Measurements from ENCODE around the gene ANKRD52.

Gene ANKRD52

GRCh38 chr12:56304276-56304675, 46.1 kb upstream of the ANKRD52 start:
- H3K9me2 ChIP-seq (replicated peaks; ENCODE audit: low read depth, low read length): no peaks in the 10 kb centered on the region
- H3F3A ChIP-seq (ENCODE audit: low read depth): no peaks in the 10 kb centered on the region
- no peak overlapping the region for H3K4me3 ChIP-seq (ENCODE audit: low read length, poor library complexity, severe bottlenecking)
- H2AFZ ChIP-seq (ENCODE audit: low read length): no peak overlapping the region
- no peaks in the 10 kb centered on the region for H3K9me3 ChIP-seq (ENCODE audit: insufficient read depth, low read depth, low read length)
- no peaks in the 10 kb centered on the region for H4K20me1 ChIP-seq (ENCODE audit: insufficient read depth, low read length, poor library complexity, severe bottlenecking)
- H3K4me2 ChIP-seq (ENCODE audit: low read depth, low read length, poor library complexity, severe bottlenecking): no peak overlapping the region
- TF ChIP-seq EZH2phosphoT487 (IDR thresholded peaks at IDR 0.05; ENCODE audit: borderline replicate concordance) (no peak), CTCF (conservative IDR thresholded peaks at IDR 0.05; ENCODE audit: low read length) (no peak)
- peaks cover 21% of the 10 kb centered on the region for H3K79me2 ChIP-seq (ENCODE audit: insufficient read depth, low read length)
- no peak overlapping the region for H3K9ac ChIP-seq (ENCODE audit: low read depth, low read length, poor library complexity, severe bottlenecking)
- no peaks in the 10 kb centered on the region for H3K27me3 ChIP-seq (ENCODE audit: insufficient read depth, low read length, poor library complexity, severe bottlenecking)
- H3K4me1 ChIP-seq (ENCODE audit: insufficient read depth, low read length, poor library complexity, severe bottlenecking): peaks cover 17% of the 10 kb centered on the region
- no peaks in the 10 kb centered on the region for H3K36me3 ChIP-seq (ENCODE audit: insufficient read depth, low read length)

- peak overlapping the region; percentile 95 for H3K4me3 ChIP-seq (ENCODE audit: low read length, poor library complexity, severe bottlenecking)
- H3K4me1 ChIP-seq (ENCODE audit: insufficient read depth, low read length, poor library complexity, severe bottlenecking): peaks cover 44% of the 10 kb centered on the region
- H3F3A ChIP-seq (ENCODE audit: low read depth): no peaks in the 10 kb centered on the region
- no peaks in the 10 kb centered on the region for H3K9me2 ChIP-seq (replicated peaks; ENCODE audit: low read depth, low read length)
- no peak for TF ChIP-seq CTCF (conservative IDR thresholded peaks at IDR 0.05; ENCODE audit: low read length)
- TF ChIP-seq EZH2phosphoT487 (IDR thresholded peaks at IDR 0.05; ENCODE audit: borderline replicate concordance): no peak
- H2AFZ ChIP-seq (ENCODE audit: low read length): peak overlapping the region; percentile 89
- H3K4me2 ChIP-seq (ENCODE audit: low read depth, low read length, poor library complexity, severe bottlenecking): peak overlapping the region; percentile 87
- peaks cover 55% of the 10 kb centered on the region for H3K79me2 ChIP-seq (ENCODE audit: insufficient read depth, low read length)
- peaks cover 33% of the 10 kb centered on the region for H4K20me1 ChIP-seq (ENCODE audit: insufficient read depth, low read length, poor library complexity, severe bottlenecking)
- H3K9ac ChIP-seq (ENCODE audit: low read depth, low read length, poor library complexity, severe bottlenecking): peak overlapping the region; percentile 80
- H3K27me3 ChIP-seq (ENCODE audit: insufficient read depth, low read length, poor library complexity, severe bottlenecking): no peaks in the 10 kb centered on the region
- no peaks in the 10 kb centered on the region for H3K9me3 ChIP-seq (ENCODE audit: insufficient read depth, low read depth, low read length)
- H3K36me3 ChIP-seq (ENCODE audit: insufficient read depth, low read length): no peaks in the 10 kb centered on the region
These were observed 42.7 kb upstream of the ANKRD52 start for GRCh38 chr12:56300644-56301464.

- Histone ChIP-seq H3K4me1 (ENCODE audit: insufficient read depth, low read length, poor library complexity, severe bottlenecking) (peaks cover 44% of the 10 kb centered on the region), H3K9ac (ENCODE audit: low read depth, low read length, poor library complexity, severe bottlenecking) (peak within 1 kb of the TSS; percentile 80), H3K79me2 (ENCODE audit: insufficient read depth, low read length) (peaks cover 63% of the 10 kb centered on the region), H3K36me3 (ENCODE audit: insufficient read depth, low read length) (no peaks in the 10 kb centered on the region), H2AFZ (ENCODE audit: low read length) (peak within 1 kb of the TSS; percentile 89), H3K9me3 (ENCODE audit: insufficient read depth, low read depth, low read length) (no peaks in the 10 kb centered on the region), H3F3A (ENCODE audit: low read depth) (no peaks in the 10 kb centered on the region), H3K27me3 (ENCODE audit: insufficient read depth, low read length, poor library complexity, severe bottlenecking) (no peaks in the 10 kb centered on the region), H3K9me2 (replicated peaks; ENCODE audit: low read depth, low read length) (no peaks in the 10 kb centered on the region), H3K4me3 (ENCODE audit: low read length, poor library complexity, severe bottlenecking) (peak within 1 kb of the TSS; percentile 95), H3K4me2 (ENCODE audit: low read depth, low read length, poor library complexity, severe bottlenecking) (peak within 1 kb of the TSS; percentile 87), H4K20me1 (ENCODE audit: insufficient read depth, low read length, poor library complexity, severe bottlenecking) (peaks cover 33% of the 10 kb centered on the region)
- TF ChIP-seq CTCF (conservative IDR thresholded peaks at IDR 0.05; ENCODE audit: low read length): no peak
- no peak for TF ChIP-seq EZH2phosphoT487 (IDR thresholded peaks at IDR 0.05; ENCODE audit: borderline replicate concordance)
These were observed 41.9 kb upstream of the ANKRD52 start, which contains the start of gene CS for GRCh38 chr12:56299853-56300643. Gene CS, minus strand, starts transcription at chr12:56300330. Its CDS starts 129 bp downstream, at chr12:56300201.
